Hematopoietic multipotent progenitor cell treated with erythropoietin and hydrocortisone succinate and interleukin-3 and kit ligand, for 6 days (in vitro differentiated cells): ENCODE measurements around the gene ITGB7.
A peak's percentile ranks its signal among the peaks of the same experiment; 100 is the strongest.

Experiments used
- DNase-seq: peaks from one replicate; pipeline ENCODE4 v3.0.0-alpha.2; 2015

ITGB7 gene

DNA sequence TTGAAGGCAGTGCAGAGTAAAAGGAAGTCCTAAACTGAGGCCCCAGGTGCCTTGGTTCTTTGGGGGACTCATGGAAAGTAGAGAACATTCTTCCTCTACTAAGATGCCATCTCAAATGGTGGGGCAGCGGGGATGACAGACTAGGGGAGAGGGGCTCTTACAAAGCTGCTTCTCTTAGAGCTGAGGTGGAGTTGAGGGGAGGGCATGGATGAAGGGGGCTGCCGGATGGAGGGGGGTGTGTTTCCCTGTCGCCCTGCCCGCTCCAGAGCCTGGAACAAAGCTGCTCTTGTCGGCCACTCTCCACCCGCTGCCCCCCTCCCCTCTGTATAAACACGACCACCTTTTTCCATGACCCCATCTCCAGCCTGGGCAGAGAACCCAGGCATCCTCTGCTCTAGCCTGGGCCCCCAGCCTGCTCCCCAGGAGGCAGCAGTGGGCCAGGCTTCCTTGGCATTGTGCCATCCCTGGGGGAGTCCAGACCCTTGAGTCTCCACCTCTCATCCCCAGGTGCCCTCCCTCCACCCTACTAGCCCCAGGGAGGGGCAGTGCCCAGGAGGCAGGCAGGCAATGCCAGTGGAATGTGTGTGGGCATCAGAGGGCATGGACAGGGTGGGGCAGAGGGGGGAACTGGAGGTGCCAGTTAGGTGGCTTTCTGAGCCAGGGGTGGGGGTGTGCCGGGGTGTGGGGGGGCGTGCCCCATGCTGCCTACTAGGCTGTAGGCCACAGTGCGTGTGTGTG is 23.2 kb upstream of the ITGB7 start:
- no peak for DNase-seq

- DNase-seq: no peak
Observed at GRCh38 chr12:53229454-53229853, 22.4 kb upstream of the ITGB7 start.

DNA sequence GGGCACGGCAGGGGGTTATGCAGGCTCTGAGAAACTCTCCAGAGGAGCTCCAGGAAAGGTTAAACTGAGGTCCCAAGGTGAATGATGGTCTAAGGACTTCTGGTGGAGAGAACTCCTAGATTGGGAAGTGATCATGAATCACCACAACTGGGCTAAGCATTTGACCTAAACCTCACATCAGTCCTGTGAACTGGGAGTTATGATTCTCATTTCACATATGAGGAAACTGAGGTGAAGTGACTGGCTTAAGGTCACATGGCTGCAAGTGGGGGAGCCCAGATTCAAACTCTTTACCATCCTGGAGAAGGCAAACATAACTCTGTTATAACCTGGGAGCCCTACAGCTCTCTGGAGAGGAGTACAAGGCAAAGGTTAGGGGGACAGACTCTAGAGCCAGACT is 20.8 kb upstream of the ITGB7 start:
- no peak for DNase-seq

GRCh38 chr12:53227341-53227740 is 20.3 kb upstream of the ITGB7 start:
- DNase-seq: no peak

DNA sequence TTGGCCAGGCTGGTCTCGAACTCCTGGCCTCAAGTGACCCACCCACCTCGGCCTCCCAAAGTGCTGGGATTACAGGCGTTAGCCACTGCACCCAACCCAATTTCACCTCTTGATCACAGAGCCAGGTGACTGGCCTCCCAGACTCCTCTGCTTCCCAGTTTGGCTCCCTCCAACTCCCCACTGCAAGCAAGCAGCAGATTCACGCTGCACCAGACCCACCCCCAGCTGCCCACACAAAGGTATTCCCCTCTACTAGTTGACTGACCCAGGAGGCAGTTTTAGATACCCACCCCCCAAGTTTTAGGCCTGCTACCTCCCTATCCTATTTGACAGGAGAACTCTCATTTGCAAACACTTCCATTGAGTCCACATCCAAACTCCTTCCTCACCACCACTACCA is 19.8 kb upstream of the ITGB7 start:
- DNase-seq: no peak

- no peak for DNase-seq
Observed at GRCh38 chr12:53225635-53226424, 18.8 kb upstream of the ITGB7 start.

DNA sequence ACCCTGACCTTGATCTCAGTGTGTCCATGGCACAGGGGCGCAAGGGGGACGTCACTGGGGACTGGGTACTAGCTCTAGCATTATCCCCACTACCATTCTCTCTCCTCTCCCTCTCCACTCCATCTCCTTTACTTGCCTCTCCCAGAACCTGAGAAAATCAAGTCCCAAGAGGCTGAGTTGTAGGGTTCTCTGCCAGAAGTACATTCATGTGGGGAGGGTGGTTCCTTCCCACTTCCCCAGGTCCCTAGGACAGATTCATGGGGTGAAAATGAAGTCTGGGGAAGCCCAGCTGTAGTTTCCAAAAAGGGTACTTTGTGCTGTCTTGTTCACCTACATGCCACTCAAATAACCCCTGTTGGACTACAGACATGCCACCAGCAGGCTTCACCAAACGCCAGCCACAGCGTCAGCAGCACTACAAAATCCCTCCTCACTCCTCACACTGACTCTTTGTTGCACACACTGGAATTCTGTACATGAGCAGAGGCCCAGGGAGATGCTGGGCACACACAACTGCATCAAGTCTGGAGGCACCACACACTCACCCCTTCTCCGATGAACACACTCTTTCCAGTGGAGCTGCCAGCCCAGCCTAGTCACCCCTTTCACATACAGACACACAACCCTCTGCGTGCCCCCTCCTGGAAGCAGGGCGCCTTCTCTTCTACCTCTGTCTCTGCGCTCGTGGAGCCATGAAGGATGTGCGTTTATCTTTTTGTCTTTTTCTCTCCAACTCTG is 18.0 kb upstream of the ITGB7 start:
- no peak for DNase-seq

GRCh38 chr12:53224061-53224896 is 17.2 kb upstream of the ITGB7 start:
- no peak for DNase-seq

- DNase-seq: peak; percentile 37
Observed at GRCh38 chr12:53223389-53224060, 16.5 kb upstream of the ITGB7 start.

- DNase-seq: no peak
Observed at GRCh38 chr12:53222806-53223261, 15.8 kb upstream of the ITGB7 start.

DNA sequence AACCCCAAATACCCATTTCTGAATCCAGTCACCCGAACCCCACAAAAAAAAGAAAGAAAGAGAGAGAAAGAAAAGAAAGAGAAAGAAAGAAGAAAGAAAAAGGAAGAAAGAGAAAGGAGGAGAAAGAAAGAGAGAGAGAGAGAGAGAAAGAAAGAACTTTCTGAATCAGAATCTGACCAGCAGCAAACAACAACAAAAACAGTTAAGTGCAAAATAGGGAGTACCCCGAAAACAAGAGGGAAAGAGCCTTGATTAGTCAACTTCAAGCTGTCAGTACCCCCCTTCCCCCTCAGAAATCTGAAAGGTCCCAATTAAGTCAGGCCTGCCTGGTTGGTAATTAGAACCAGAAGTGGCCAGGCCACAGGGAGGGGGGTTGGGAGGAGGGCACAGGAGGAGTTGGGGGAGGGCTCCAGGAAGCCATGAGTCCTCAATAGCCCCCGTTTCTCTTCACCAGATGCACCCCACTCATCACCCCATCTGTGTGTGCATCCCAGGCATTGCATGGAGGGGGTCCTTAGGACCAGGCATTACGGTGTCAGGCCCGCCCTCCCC is 15.2 kb upstream of the ITGB7 start:
- peak; percentile 39 for DNase-seq

DNA sequence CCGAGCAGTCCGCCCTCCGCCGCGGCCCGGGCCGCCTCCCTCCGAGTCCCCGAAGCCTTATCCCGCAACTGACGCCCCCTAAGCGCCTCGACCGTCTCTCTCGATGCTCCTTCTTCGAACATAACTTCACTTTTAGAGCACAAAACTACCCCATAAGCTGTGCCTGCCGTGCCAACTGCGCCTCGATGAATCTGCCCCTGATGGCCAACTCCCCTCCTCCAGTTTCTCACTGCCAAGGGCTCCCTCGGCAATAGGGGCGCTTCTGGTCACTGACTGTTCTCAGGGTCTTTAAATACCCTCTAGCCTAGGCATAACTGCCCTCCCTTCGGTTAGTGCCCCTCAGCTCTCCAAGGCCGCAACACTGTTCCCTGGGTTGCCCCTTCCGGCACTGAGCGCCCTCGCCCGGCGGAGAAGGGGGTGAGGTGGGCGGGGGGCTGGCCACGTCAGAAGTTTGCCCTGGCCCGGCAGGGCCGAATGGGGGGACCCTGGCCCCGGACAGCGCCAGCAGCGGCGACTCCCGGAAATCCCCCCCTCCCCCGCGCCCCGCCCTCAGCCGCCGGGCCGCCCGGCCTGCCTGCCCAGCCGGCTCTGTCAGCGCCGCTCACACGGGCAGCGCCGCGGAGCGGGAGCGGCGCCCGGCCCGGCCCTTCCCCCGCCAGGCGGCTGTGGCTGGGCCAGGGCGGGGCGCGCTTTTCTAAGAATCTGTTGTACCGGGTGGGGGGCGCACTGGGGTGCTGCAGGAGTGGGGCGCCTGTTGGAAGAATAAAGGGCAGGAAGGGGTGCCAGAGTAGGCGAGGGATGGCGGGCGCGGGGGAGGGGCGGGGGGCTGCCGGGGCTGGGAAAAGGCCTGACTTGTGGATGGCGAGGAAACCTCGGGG is 14.4 kb upstream of the ITGB7 start:
- DNase-seq: peak; percentile 76

DNA sequence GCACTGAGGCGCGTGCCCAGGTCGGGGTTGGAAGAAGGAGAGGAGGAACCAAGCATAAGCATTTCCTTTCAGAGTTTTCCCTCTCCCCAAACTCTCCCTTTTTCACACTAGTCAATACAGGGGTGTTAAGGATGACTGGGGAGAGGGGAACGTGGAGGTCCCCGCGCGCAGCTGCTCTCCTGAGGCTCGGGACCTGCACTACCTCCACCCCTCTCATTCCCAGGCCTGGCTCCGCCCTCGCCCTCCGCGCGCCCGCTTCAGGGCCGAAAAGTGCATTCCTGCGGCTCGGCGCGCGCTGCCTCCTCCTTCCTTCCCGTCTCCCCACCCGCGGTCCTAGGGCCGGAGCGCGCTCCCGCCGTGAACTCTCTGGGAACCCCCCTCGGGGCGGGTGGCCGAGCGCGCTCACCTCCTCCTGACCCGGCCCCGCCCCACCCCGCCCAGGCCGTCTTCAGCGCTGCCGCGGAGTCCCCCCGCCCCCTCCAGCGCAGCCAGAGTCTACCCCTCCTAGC is 13.7 kb upstream of the ITGB7 start:
- DNase-seq: peak; percentile 92

DNA sequence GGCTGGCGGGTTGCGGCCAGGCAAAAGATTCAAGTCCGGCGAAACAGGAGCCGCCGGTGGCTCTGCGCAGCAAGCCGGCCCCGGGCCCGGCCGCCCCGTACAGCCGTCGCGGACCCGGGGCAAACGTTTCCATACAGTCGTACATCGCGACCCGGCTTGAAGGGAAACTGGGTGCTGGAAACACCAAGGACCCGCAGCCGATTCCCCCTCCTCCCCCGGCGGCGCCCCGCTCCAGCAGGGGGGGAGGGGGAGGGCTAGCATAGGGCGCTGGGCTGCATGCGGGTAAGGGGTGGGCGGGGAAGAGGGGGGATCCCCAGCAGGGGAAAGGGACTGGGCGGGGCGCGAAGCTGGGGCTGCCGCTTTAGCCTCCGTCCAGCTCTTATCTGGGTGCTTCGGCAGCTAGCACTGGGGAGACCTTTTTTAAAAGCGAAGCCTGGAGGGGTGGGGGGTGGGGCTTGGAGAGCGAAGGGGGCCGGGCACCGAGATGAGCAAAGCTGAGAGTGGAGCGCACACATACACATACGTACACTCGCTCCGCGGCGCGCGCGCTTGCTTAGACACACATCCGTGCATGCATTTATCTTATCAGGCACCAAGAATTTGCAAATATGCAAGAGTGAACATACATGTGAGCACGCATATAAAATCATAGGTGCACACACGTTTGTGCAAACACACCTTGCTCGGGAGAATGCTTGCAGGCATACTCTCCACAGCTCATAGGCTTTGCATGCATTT is 13.1 kb upstream of the ITGB7 start:
- DNase-seq: peak; percentile 93

GRCh38 chr12:53219292-53219955 is 12.4 kb upstream of the ITGB7 start:
- peak; percentile 75 for DNase-seq

DNA sequence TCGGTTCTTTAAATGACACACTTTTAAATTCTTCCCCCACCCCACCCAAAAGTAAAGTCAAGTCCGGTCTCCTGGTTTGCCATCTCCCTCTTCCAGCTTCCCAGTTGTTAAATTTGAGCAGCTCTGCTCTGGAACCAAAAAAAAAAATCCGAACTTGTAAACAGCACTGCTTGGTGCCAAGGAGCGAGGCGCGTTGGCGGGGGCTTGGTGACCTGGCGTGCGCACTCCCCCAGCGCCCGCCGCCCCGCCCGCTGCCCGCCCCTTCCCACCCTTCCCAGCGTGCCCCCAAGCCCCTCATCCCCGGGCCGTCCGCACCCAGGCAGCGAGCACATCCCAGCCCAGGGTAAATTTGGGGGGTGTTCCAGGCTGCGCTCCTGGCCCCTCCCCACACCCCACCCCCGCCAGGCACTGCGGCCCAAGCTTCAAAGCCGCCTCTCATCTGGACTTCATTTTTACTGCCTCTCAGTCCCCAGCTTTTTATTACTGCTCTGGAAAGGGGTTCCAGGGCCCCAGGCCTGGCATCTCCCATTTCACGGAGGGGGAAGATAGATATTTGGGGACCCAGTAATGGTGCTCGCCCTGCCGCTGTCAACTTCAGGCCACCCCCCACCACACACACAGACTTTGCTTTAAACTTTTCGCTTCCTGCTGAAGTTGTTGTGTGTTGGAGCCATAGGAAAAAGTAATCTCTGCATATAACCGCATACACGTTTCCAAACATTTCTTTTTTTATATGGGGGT is 11.7 kb upstream of the ITGB7 start:
- no peak for DNase-seq

- no peak for DNase-seq
Observed at GRCh38 chr12:53217931-53218307, 10.9 kb upstream of the ITGB7 start.
